SU-DHL-6 (cell line): ENCODE data around the gene ZFAND6.

Experiments
- EZH2phosphoT487 ChIP-seq: fragments of 200-600 bp; sonication (generic), shearing (Covaris generic); conservative IDR thresholded peaks from 2 replicates; pipeline ENCODE4 v1.6.1; 2018; ENCODE audit warnings: mild to moderate bottlenecking, antibody characterized with exemption, low read length, moderate library complexity, mixed read lengths
- TF ChIP-seq, protein P1 (sequence below): fragments of 200-600 bp; sonication (generic); IDR thresholded peaks from one replicate; pipeline ENCODE4 v1.5.1; 2017; ENCODE audit warnings: antibody characterized with exemption, mild to moderate bottlenecking, low read length, moderate library complexity; ENCODE audit not compliant: insufficient read depth, poor library complexity, severe bottlenecking

- TF ChIP-seq, protein P1, sequence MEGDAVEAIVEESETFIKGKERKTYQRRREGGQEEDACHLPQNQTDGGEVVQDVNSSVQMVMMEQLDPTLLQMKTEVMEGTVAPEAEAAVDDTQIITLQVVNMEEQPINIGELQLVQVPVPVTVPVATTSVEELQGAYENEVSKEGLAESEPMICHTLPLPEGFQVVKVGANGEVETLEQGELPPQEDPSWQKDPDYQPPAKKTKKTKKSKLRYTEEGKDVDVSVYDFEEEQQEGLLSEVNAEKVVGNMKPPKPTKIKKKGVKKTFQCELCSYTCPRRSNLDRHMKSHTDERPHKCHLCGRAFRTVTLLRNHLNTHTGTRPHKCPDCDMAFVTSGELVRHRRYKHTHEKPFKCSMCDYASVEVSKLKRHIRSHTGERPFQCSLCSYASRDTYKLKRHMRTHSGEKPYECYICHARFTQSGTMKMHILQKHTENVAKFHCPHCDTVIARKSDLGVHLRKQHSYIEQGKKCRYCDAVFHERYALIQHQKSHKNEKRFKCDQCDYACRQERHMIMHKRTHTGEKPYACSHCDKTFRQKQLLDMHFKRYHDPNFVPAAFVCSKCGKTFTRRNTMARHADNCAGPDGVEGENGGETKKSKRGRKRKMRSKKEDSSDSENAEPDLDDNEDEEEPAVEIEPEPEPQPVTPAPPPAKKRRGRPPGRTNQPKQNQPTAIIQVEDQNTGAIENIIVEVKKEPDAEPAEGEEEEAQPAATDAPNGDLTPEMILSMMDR, result no peak
- TF ChIP-seq EZH2phosphoT487, result no peak
Observed at GRCh38 chr15:80105595-80105994, 46.1 kb downstream of the ZFAND6 start.
